ENCODE data around the gene INA.
A peak's percentile ranks its signal among the peaks of the same experiment; 100 is the strongest.
"Not testable (repeated sequence)": the region's sequence is repeated elsewhere in the genome, so short reads cannot be mapped to it uniquely, and the experiment has no call there.

INA gene

GRCh38 chr10:103276896-103277712 is at the start of gene INA:
TSS of gene INA (plus strand) at chr10:103277138. CDS start at chr10:103277212, 74 bp downstream.
- DNase-seq (ENCODE audit: low spot score) = peak; percentile 73

DNA sequence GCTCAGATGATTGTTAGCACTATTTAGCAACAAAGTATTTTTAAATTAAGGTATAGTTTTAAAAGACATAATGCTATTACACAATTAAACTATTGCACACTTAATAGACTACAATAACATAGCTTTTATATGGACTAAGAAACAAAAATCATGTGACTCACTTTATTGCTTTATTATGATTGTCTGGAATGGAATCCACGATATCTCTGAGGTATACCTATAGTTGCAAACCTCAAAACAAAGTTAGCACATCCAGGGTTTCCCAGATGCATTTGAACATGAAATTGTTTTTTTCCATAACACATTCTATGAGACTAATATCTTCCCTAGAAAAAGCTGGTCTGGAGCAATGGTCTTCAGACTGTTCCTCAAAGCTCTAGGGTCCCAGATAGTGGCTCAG is 49.5 kb upstream of the INA start:
- DNase-seq (ENCODE audit: low spot score) = no peak

DNA sequence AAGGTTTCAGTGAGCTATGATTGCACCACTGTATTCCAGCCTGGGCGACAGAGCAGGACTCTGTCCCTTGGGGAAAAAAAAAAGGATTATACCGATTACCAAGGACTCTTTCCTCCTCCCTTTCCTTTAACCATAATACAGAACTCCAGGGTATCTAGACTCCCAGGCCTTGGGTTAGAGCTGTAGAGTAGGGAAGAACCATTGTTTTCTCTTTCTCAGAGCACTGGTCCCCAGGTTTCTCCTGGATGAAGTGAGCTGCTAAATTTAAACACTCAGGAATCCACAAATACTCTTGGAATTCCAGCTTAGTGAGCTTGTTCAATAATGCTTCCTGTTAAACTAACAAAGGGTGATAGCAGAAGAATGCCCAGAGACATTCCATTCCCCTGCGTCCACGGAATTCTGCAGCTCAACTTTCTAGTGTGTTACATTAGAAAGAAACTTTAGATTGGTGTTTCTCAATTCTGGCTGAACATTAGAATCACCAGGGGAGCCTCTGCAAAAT is 45.8 kb upstream of the INA start:
- DNase-seq (ENCODE audit: low spot score) = peak; percentile 71

GRCh38 chr10:103232131-103232673 is 44.7 kb upstream of the INA start:
- DNase-seq (ENCODE audit: low spot score) = no peak

DNA sequence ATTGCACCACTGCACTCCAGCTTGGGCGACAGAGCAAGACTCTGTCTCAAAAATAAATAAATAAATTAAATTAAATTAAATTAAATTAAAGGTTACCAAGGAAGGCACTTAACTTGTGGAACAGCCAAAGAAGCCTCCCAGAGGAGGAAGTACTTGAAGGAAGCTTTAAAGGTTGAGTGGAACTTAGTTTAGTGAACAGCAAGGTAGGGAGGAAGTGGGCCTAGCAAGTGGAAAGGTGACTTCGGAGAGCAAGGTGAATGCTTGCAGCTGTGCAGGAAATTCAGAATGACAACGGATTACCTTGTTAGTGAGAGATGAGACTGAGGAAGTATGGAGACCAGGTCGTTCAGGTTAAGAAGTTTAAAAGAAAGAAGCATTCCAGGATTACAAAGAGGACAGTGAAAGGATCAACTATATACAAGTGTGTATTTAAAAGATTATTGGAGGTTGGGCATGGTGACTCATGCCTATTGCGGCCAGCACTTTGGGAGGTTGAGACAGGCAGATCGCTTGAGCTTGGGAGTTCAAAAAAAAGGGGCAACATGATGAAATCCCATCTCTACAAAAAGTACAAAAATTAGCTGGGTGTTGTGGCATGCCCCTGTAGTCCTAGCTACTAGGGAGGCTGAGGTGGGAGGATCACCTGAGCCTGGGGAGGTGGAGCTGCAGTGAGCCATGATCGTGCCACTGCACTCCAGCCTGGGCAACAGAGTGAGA is 44.0 kb upstream of the INA start:
- no peak for DNase-seq (ENCODE audit: low spot score)

- no peak for DNase-seq (ENCODE audit: low spot score)
These were observed 41.2 kb upstream of the INA start for GRCh38 chr10:103235775-103236174.

DNA sequence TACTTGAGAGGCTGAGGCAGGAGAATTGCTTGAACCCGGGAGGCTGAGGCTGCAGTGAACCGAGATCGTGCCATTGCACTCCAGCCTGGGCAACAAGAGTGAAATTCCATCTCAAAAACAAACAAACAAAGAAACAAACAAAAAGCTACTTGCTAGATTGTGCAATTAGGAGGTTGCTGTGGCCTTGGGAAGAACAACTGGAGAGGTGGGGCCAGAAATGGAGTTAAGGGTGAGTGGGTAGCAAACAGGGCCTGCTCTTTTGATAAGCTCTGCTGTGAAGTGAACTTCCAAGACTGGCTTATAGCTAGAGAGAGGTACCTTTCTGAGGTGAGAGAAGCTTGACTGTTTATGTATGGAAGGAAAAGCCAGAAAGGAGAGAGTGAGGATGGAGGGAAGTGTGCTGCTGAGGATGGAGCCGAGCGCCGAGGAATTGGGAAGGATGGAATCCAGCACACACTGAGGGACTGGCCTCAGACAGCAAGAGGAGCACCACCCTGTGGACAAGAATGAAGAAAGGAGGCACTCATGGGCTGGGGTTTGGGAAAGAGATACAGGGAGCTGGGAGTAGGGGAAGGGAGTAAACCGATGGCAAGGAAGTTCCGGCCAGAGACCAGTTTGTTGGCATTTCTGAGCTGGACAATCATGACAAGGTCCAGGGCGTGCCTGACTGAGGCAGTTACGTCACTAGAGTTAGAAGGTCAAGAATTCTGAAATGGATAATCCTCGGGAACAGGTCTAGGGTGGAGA is 38.3 kb upstream of the INA start:
- DNase-seq (ENCODE audit: low spot score) = peak; percentile 69

DNA sequence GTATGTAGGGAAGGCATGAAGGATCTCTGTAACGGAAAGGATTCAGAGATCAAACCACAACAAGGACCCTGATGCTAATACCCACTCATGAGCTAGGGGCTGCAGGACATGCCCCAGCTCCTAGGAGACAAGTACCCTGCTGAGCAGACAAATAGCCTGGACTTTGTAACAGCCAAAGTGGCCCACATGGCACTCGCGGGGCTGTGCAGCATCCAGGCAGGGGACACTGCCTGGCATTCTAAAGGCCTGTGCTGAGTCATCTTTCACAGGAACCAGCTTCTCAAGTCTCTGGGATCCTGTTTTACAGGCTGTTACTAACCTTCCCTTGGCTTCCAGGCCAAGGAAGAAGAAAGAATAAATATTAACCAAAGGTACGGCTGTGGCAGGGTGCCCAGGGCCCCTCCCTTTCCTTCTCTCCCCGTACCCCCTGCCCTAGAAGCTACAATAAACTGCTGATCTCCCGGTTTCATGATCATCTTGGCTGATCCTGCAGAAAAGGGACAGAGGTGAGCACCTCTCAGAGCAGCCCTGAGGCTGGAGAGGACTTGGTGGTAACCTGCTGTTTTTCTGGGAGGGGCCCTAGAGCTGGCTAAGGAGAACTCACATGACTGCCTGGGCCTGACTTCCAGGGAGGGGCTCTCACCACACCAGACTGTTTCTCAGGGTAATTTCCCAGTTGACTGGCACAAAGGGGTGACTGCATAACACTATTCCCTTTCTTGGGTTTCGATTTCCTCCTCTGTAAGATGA is 35.5 kb upstream of the INA start:
- peak; percentile 49 for DNase-seq (ENCODE audit: low spot score)

- peak; percentile 90 for DNase-seq (ENCODE audit: low spot score)
These were observed 32.2 kb upstream of the INA start for GRCh38 chr10:103244666-103245271.

GRCh38 chr10:103245587-103245986 is 31.4 kb upstream of the INA start, which contains the start of gene RPEL1:
TSS of gene RPEL1 (plus strand) at chr10:103245887. CDS start at chr10:103245997, 110 bp downstream.
- not testable (repeated sequence) for DNase-seq (ENCODE audit: low spot score)

GRCh38 chr10:103246324-103246723 is 30.6 kb upstream of the INA start:
- DNase-seq (ENCODE audit: low spot score) = no peak

- no peak for DNase-seq (ENCODE audit: low spot score)
These were observed 22.8 kb upstream of the INA start for GRCh38 chr10:103254113-103254512.

DNA sequence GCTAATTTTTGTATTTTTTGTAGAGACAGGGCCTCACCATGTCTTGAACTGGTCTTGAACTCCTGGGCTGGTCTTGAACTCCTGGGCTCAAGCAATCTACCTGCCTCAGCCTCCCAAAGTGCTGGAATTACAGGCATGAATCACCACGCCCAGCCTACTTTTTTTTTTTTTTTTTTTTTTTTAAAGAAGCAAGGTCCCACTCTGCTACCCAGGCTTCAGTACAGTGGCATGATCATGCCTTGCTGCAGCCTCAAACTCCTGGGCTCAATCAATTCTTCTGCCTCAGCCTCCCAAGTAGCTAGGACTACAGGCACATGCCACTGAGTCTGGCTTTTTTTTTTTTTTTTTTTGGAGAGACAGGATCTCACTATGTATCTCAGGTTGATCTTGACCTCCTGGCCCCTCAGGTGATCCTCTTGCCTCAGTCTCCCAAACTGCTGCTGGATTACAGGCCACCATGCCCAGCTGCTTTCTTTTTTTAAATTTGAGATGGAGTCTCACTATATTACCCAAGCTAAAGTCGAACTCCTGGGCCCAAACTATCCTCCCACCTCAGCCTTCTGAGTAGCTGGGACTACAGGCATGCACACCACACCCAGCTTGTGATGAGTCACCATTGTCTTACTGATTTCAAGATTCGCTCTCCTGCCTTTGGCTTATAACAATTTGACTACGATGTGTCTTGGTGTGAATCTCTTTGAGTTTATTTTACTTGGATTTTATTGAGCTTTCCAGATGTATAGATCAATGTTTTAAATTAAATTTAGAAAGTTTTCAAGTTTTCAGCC is 22.2 kb upstream of the INA start:
- DNase-seq (ENCODE audit: low spot score) = no peak

DNA sequence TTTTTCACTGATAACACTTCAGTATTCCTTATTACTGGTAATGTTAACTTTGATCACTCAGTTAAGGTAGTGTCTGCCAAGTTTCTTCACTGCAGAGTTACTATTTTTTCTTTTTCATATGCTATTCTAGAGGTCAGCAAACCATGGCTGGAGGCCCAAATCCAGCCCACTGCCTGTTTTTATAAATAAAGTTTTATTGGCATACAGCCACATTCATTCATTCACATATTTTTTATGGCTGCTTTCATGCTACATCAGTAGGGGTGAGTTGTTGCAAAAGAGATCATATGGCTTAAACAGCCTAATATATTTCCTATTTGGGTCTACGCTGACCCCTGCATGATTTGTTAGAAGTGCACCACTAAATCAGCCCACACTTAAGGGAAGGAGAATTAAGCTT is 20.3 kb upstream of the INA start:
- DNase-seq (ENCODE audit: low spot score) = no peak

DNA sequence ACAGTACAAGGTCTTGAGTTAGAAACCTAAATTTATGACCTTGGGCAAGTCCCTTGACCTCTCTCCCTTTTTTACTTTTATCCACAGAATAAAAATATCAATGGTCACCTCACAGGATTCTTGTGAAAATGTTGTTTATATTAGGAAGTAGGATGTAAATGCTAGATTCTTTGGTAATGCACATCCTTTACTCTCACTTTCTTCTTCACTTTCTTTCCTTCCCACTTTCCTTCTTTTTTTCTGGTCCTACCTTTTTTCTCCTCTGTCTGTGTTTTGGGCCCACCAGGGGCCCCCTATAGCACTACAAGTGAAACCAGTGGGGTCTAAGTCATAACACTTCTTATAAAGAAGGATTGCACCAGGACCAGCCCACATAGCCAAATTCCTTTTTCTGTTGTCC is 19.1 kb upstream of the INA start:
- no peak for DNase-seq (ENCODE audit: low spot score)

DNA sequence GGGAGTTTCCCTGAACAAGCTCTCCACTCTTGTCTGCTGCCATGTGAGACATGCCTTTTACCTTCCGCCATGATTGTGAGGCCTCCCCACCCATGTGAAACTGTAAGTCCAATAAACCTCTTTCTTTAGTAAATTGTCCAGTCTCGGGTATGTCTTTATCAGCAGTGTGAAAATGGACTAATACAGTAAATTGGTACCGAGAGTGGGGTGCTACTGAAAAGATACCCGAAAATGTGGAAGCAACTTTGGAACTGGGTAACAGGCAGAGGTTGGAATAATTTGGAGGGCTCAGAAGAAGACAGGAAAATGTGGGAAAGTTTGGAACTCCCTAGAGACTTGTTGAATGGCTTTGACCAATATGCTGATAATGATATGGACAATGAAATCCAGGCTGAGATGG is 18.0 kb upstream of the INA start:
- DNase-seq (ENCODE audit: low spot score) = not testable (repeated sequence)

DNA sequence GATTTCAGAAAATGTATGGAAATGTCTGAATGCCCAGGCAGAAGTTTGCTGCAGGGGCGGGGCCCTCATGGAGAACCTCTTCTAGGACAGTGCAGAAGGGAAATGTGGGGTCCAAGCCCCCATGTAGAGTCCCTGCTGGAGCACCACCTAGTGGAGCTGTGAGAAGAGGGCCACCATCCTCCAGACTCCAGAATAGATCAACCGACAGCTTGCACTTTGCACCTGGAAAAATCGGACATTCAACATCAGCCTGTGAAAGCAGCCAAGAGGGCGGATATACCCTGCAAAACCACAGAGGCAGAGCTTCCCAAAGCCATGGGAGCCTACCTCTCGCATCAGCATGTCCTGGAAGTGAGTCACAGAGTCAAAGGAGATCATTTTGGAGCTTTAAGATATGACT is 16.9 kb upstream of the INA start:
- DNase-seq (ENCODE audit: low spot score) = no peak

GRCh38 chr10:103262229-103262628 is 14.7 kb upstream of the INA start:
- DNase-seq (ENCODE audit: low spot score) = no peak

- DNase-seq (ENCODE audit: low spot score) = no peak
These were observed 11.1 kb upstream of the INA start for GRCh38 chr10:103265717-103266329.

DNA sequence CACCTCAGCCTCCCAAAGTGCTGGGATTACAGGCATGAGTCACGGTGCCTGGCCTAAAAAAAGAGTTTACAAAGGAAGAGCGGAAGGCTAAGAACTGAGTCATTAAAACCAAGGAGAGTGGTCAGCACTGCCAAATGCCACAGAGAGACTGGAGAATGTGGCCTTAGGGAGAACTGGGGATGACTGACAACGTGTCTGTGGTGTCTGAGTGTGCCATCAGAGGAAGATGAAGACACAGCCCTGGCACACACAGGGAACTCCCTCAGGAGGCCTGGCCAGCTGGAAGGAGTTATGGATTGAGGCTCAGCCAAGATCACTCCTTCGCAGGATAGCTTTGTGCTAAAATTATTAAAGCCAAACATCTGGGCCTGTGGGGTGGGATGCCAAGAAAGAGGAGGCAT is 3.9 kb upstream of the INA start:
- DNase-seq (ENCODE audit: low spot score) = peak; percentile 96
